IPS DF 19.7 (cell line): ENCODE results near the gene PALLD.

Experiments
- DNase-seq: peaks from one replicate; pipeline ENCODE4 v3.0.0-alpha.2; 2013; ENCODE audit warnings: low read depth, low spot score

Gene PALLD

DNA sequence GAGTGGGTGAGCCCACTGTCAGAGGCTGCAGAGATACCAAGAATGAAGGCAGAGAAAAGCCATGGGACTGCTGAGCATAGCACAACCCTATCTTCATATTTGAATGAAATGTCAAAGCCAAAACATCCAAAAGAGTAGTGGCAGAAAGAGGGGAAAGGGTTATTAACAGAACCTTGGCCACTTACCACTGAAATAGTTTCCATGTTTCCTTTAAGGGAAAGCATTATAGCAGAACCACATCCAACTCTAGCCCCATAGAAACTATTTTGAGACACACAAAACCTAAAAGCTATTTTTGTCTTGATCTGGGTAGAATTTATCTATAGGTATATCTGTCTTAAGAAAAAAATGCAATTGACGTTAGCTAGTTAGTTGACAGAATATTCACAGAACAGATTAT, 373.2 kb downstream of the PALLD start:
- no peak for DNase-seq

DNA sequence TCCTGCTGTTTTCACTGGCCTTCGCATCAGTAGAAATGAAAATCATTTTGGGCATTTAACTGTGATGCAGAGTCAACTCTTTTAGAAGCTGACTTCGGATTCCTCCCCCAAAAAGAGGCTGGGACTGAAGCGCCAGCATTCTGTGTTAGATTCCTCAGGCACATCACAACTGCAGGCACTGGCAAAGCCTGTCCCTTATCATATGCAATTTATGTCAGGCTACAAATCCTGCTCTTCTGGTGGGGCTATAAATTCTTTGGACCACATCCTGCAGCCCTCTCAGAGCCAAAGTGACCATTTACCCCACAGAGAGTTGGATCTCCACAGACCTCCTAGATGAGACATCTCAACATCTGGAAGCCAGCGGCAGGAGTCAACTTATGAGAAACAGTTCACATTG, 374.8 kb downstream of the PALLD start:
- no peak for DNase-seq

DNA sequence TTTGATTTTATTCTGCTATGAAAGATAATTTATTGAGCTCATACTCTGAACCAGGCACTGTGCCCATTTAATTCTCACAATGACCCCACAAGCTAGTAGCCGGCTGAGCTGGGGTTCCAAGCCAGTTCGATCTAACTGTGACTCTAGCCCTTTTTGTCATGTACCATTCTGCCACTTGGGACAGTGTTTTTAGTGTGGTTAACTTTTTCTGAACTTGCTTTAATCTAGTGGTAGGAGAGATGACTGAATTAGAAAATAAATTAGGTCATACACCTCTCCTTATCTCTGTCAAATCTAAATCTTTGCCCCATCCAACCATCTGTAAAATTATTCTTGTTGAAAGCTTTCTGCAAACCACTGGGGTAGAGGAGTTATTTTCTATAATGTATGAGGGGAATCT, 377.2 kb downstream of the PALLD start:
- no peak for DNase-seq

DNA sequence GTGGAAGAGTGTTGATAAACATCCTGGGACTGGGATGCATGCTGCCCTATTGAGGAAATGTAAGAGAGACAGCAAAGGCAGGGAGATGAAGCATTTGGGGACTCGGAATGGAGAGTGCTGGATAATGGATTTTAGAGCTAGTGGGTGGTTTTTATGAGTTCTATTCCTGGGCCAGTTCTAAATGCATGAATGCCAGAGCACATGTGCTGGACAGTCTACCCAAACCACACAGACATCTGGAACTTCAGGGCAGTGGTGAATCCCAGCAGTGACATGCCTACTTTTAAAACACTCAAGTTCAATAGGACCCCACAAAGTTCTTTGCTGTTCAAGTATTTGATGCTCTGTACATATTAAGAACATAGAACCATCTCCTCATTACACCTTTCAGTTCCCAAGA, 379.3 kb downstream of the PALLD start:
- DNase-seq: no peak

DNA sequence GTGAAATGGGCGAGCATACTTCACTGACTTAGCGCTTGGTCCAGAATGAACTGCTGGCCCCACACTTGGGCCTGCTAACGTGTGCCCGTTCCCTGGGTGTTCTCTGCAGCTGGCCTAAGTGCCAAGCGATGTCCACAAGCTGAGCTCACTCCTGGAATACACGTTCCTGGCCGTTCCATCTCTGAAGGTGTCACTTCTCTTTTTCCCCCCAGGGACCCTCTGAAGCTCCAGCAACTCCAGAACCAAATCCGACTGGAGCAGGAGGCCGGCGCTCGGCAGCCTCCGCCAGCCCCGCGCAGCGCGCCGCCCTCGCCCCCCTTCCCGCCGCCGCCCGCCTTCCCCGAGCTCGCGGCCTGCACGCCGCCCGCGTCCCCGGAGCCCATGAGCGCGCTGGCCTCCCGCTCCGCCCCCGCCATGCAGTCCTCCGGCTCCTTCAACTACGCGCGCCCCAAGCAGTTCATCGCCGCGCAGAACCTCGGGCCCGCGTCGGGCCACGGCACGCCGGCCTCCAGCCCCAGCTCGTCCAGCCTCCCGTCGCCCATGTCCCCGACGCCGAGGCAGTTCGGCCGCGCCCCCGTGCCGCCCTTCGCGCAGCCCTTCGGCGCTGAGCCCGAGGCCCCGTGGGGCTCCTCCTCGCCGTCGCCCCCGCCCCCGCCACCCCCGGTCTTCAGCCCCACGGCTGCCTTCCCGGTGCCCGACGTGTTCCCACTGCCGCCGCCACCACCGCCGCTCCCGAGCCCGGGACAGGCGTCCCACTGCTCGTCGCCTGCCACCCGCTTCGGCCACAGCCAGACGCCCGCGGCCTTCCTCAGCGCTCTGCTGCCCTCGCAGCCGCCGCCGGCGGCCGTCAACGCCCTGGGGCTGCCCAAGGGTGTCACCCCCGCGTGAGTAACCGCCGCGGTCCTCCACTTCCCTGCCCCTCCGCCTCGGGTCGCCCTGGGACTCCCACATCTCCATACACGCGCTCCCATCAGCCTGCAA, 380.9 kb downstream of the PALLD start:
- DNase-seq: no peak

DNA sequence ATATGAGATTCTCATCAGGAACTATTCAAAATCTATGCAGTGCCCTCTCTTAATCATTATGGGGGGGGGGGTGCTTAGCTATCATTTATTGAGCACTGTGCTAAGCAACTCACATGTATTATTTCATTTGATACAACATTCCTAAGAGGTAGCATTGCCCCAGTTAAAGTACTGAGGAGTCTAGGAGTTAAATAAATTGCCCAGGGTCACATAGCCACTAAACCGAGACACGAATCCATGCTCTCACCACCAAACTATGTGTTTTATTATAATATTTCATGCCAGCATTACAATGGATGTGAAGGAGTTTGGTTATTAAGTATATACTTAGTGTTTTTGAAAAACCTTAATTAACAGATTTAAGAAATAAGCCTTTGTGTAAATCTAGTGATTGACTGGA, 381.8 kb downstream of the PALLD start:
- no peak for DNase-seq

DNA sequence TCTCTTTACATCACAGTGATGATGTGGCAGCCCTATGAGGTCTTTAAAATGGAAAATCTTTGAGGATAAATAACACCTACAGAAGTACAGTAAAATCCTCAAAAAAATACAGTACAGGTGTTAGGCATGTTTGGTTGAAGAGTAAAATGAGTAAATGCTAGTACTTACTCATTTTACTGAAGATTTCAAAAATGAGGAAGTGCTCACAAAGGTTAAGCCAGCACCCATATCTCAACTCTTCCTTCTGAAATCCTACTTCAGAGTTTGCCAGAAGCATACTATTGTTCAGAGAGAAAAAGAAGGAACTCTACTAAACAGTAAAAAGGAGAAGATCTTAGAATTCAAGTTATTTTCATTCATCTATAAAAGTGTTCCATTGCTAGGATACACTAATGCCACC, 382.3 kb downstream of the PALLD start:
- DNase-seq: no peak

DNA sequence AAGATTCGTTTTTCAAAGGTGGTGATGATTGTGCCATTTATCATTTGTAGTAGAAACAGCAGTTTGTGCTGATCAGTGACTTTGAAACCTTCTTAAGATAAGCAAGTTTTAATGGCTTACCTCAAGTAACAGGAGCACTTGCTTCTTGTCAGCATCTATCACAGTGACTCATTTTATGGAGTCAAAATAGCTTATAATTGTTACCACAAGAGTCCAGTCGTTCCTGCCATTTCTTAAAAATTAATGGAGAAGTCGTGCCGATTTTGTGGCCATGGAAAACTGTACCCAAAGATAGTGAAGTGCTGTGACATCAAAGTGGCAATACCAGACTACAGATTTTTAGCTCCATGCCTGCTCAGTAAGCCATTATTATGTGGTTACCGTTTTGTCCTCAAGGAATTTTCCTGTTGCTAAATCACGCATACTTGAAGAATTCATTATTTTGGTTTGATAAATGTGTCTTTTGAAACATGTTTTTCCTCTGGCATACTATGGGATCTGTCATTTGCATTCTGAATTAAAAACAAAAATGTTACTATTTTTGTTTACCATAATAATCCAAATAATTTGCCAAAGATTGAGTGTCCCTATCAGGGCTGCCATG, 383.3 kb downstream of the PALLD start:
- DNase-seq: no peak

DNA sequence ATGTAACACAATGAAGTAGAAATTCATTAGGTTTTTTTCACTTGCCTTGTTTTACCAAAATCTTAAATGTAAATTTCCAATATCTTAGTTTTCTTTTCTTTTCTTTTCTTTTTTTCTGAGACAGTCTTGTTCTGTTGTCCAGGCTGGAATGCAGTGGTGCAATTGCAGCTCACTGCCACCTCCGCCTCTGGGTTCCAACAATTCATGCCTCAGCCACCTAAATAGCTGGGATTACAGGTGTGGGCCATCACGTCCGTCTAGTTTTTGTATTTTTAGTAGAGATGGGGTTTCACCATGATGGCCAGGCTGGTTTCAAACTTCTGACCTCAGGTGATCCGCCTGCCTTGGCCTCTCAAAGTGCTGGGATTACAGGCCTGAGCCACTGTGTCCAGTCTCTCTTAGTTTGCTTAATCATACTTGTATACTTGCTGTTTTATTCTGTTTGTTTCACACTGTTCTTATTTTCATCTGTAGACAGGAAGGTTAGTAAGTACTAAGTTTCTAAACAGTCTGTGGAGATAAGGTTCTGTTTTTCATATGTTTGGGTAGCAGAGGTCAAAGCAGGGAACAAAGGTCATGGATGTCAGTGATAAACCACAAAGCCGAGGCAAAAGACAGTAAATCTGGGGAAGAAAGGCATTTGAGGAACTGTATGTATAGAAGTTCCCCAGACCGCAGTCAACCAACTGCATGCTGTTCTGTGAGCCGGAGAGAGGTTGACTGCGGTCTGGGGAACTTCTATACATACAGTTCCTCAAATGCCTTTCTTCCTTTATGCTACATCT, 384.2 kb downstream of the PALLD start:
- DNase-seq: no peak

DNA sequence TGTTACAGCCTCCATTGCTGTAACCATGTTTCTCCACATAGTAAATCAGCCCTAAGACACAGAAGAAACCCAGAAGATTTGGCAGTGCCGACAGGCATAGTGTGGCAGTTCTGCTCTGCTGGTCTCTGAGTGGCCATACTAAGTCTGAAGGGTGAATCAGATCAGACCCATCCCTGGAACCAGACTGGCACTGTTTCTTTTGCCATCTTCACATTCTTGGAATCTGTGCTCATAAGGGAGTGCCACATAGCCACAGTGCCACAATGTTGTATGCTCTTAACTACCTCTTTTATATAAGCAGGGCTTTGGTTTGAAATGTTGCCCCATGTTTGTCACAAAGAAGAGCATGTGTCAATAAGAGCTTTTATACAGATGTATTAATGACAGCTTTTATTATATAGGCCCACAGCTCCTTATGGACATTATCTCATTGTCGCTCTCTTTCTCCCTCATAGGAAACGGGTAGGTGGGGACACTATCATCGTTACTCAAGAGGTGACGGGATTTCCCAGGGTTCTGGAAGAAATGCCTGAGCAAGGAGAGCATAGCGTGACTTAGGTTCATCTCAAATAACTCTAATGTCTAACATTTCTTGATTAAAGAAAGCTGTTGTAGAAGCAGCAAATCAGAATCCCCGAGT, 385.0 kb downstream of the PALLD start:
- no peak for DNase-seq

DNA sequence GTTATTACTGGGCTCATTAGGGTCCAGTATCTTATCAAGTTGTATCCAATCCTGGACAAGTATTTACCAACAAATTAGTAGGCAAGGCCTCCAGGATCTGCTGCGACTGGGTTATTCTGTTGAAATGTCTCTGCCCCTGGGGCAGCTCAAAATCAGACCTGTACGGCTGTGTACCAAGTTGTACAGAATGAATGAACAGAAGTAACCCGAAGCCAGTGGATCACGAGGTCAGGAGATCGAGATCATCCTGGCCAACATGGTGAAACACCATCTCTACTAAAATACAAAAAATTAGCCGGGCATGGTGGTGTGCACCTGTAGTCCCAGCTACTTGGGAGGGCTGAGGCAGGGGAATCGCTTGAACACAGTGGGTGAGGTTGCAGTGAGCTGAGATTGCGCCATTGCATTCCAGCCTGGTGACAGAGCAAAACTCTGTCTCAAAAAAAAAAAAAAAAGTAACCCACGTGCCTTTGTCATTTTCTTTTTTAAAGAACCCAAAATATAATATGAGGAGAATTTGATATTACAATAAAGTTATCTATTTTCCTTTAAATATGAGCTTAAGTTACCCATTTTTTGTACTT, 385.9 kb downstream of the PALLD start:
- no peak for DNase-seq

DNA sequence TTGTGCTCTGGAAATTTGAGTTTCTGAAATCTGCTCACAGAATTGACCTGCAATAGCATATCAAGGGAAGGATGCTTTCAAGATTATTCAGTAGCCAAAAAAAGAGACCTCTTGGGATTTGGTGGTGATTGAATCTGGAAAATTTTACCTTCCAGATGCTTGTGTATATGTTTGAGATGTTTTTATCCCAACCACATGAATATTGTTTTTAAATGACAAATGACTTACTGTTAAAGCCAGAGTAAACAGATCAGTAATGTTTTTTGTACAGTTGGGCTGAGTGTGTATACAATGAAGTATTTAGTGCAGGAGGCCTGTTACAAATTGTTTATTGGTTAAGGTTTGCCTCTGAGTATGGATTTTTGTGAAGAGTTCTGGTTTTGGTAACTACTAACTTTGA, 386.7 kb downstream of the PALLD start:
- no peak for DNase-seq

DNA sequence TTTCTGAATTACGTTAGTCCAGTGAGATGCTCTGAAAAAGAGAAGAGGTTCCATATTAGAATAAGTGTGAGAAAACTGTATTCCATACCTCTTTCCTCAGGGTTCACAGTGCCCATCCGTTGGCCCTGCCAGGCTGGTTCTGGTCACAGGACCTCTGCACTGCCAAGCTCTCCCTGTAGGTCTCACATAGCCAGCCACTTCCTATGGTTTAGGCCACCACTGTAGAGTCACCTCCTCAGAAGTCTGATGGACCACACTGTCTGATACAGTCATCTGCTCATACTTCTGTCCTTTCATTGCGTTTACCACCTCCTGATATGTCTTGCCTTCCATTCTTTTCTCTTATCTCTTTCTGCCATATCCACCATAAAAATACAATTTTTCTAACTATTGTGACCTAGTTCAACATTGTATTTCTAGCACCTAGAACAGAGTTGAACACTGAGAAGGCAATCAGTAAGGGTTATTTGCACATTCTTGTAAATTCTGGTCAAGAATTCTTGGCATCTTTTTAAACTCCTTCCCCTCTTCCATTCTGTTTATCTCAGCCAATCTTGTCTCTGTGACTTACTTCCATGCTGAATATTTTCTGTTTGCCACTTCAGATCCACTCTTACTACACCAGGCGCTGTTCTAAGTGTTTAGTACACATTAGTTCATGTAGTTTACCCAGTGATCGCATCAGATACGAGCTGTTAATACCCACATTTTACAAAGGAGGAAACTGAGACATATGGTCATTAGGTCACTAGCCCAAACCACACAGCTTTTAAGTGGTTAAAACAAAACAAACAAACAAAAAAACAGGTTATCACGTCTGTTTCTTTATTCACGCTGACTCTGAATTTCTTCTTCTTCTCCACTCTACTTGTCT, 387.6 kb downstream of the PALLD start:
- DNase-seq: no peak

DNA sequence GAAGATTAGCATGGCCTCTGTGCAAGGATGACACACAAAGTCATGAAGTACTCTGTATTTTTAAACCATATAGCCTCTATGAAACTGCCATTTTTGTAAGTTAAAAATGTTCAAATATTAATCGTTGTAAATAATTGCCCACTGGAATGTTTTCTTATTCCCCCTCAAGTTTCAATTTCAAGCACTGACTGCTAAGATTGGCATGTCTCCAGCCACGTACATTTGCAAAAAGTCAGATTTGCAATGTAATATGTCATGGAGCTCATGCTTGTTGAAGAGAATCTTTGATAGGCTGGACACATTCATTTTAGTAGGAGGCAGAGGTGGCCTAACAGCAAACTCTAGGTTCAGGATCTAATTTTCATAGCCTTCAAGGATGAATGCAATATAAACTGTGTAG, 388.5 kb downstream of the PALLD start:
- no peak for DNase-seq

DNA sequence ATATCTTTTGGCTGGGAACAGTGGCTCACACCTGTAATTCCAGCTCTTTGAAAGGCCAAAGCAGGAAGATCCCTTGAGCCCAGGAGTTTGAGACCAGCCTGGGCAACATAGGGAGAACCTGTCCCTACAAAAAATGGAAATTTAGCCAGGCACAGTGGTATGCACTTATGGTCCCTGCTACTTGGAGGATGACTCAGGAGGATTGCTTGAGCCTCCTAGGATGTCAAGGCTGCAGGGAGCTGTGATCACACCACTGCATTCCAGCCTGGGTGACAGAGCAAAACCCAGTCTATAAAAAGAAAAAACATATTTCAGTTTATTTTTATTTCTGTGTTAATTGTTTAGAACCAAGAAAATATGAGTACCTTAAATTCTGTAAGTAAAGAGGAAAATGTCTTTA, 389.5 kb downstream of the PALLD start:
- DNase-seq: no peak

DNA sequence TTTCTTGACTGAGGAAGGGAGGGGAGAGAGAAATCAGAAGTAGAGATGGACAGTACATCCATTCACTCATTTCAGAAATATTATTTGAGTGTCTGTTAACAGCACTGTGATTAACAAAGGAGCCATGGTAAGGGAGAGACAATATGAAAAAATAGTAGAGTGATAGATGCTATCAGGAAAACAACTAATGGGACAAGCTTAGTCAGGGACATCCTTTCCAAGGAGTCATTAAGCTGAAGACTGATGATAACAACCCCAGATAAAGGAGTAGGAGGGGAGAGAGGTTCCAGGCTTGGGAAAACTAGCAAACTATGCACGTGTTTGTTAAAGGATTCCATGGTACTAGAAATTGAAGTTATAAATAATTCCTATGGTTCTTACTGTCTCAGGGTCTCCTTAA, 391.0 kb downstream of the PALLD start:
- no peak for DNase-seq

DNA sequence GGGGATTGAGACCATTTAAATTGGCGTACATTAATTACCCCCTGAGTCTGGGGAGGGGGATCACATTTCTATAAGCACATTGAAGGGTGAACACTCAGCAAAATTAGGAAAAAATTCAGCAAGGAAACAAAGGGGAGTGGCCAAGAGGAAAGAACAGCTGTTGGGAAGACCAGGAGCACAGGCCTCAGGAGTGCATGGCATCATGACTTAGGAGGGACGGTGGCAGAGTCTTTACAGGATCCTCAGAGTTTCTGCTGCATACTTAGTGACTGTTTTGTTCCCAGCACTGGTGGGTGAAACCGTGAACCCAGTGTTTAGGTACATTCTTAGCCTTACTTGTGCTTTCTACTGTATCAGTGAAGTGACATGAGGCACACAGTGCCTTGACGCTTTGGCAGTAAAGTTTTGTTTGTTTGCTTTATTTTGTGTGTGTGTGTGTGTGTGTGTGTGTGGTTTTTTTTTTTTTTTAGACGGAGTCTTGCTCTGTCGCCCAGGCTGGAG, 391.9 kb downstream of the PALLD start:
- DNase-seq: no peak

DNA sequence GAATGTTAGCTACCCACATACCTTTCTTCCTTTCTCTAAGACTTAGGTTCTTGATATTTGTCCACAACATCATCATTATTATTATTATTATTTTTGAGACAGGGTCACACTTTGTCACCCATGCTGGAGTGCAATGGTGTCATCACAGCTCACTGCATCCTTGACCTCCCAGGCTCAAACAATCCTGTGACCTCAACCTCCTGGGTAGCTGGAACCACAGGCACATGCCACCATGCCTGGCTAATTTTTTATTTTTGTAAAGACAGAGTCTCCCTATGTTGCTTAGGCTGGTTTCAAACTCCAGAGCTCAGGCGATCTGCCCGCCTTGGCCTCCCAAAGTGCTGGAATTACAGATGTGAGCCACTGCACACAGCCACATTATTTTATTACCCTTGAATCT, 394.2 kb downstream of the PALLD start:
- DNase-seq: no peak

DNA sequence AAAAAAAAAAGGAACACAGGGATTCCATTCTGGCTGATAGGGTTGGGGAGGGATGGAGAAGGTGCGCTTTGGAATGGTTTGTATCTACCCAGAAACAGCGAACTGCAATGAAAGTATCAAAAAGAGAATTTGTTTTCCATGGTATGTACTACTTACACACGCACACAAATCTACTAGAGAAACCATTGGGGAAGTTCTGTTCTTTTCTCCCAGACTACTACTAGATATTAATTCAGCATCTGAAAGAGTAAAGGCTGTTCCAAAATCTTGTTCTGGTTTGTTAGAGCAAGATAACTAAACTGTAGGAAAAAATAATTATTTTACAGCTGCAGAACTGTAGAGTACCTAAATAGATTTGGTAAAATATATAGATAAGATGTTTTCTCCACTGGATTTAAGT, 394.8 kb downstream of the PALLD start:
- DNase-seq: no peak

DNA sequence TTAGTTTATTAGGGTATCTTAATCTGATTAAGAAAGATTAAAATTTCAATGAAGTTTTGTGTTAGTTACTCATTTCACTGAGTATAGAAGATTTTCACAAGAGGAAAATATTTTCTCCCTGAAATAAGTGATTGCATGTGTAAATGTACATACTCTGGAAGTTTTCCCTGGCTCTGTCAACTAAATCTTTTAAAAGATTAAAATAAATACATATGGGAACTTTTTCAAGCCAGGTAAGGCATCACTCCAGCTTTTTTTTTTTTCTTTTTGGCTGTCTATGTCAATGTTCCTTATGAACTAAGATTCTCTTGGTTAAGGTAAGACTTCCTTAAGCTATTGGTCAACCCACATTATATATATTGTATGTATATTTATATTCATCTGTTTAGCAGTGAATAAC, 395.6 kb downstream of the PALLD start:
- DNase-seq: no peak
